Hematopoietic multipotent progenitor cell treated with erythropoietin and hydrocortisone succinate and interleukin-3 and kit ligand, for 6 days (in vitro differentiated cells): ENCODE results near the gene ZBED1.
"Not testable (repeated sequence)": the region's sequence is repeated elsewhere in the genome, so short reads cannot be mapped to it uniquely, and the experiment has no call there.

Experiments
- DNase-seq: peaks from one replicate; pipeline ENCODE4 v3.0.0-alpha.2; 2015

The ZBED1 gene

GRCh38 chrX:2517055-2517454, 16.3 kb upstream of the ZBED1 start:
- no peak for DNase-seq

GRCh38 chrX:2516623-2517022, 15.8 kb upstream of the ZBED1 start:
- no peak for DNase-seq

GRCh38 chrX:2514131-2514530, 13.4 kb upstream of the ZBED1 start:
- no peak for DNase-seq

- DNase-seq: no peak
Measured at GRCh38 chrX:2513121-2513664, 12.4 kb upstream of the ZBED1 start.

- no peak for DNase-seq
Measured at GRCh38 chrX:2512501-2512900, 11.7 kb upstream of the ZBED1 start.

GRCh38 chrX:2511326-2511725, 10.6 kb upstream of the ZBED1 start:
- DNase-seq: no peak

- DNase-seq: no peak
Measured at GRCh38 chrX:2508648-2509335, 8.0 kb upstream of the ZBED1 start.

GRCh38 chrX:2507904-2508627, 7.3 kb upstream of the ZBED1 start:
- no peak for DNase-seq

GRCh38 chrX:2507196-2507595, 6.4 kb upstream of the ZBED1 start:
- DNase-seq: no peak

GRCh38 chrX:2505341-2505740, 4.6 kb upstream of the ZBED1 start:
- not testable (repeated sequence) for DNase-seq

GRCh38 chrX:2504706-2505332, 4.0 kb upstream of the ZBED1 start:
- no peak for DNase-seq

GRCh38 chrX:2503591-2504500, 3.1 kb upstream of the ZBED1 start:
- no peak for DNase-seq

- DNase-seq: peak; percentile 22
Measured at GRCh38 chrX:2502668-2503519, 2.1 kb upstream of the ZBED1 start.

GRCh38 chrX:2502120-2502667, 1.4 kb upstream of the ZBED1 start:
- DNase-seq: no peak

GRCh38 chrX:2501559-2502102, 855 bp upstream of the ZBED1 start:
- DNase-seq: no peak

- peak; percentile 54 for DNase-seq
Measured at GRCh38 chrX:2500091-2500802, 529 bp downstream of the ZBED1 start.

GRCh38 chrX:2499507-2499906, 1.3 kb downstream of the ZBED1 start:
- no peak for DNase-seq

- DNase-seq: peak; percentile 25
Measured at GRCh38 chrX:2498781-2499302, 1.9 kb downstream of the ZBED1 start.

GRCh38 chrX:2497961-2498780, 2.6 kb downstream of the ZBED1 start:
- DNase-seq: peak; percentile 22
